Stimulated activated CD4-positive, alpha-beta T cell treated with anti-CD3 and anti-CD28 coated beads, Interleukin-15, amount 100 ng/mL, for 24 hours (primary cell): ENCODE data around the gene GSTA1.
"Not testable (repeated sequence)": the region's sequence is repeated elsewhere in the genome, so short reads cannot be mapped to it uniquely, and the experiment has no call there.

Experiments
- DNase-seq: peaks from one replicate; pipeline ENCODE4 v3.0.0-alpha.2; 2020

The GSTA1 gene

DNA sequence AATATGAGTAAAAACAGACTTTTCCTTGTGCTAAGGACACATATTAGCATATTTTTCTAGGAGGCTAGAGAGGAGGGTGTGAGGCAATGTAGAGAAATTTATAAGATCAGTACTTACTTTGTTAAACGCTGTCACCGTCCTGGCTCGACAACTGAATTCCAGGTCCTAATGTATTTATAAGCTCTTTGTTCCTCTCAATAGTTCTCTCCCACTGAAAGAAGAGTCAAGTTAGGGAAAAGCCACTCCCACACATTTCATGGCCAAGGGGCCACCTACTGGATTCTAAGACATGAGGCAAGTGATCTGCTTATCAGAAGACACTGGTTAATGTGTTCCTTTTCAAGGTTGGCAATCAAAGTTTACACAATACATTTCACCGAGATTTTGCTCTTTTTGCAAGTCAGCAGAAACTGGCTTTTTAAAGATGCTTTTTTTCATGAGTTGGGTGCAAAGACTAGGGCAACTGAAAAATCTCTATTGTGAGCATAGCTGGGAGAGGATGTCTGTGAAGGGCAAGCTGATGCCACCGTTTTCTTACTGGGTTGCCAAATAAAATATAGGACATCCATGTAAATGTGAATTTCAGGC, at the start of gene GSTA1:
GSTA1 (minus strand) TSS at position 149 of the 588 bp plus-strand sequence. CDS start 4,549 bp downstream, outside the sequence.
- not testable (repeated sequence) for DNase-seq

DNA sequence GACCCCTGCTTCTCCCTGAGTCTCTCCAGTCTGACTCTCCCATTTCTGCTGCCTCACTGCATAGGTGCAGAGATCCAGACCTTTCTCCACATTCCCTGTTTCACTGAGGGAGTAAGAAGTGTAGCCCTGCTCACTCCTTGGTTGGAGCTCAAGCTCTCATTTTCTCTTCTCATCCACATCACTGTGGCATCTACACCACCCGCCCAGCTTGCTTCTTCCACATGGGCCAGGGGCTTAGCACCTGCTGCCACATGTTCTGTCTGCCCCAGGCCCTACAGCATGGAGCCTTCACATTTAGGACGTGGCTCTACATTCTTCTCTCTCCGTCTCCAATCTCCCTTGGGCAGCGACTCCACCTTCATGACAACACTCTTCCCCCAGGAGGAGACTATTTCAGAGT, 45.5 kb upstream of the GSTA1 start:
- DNase-seq: no peak

DNA sequence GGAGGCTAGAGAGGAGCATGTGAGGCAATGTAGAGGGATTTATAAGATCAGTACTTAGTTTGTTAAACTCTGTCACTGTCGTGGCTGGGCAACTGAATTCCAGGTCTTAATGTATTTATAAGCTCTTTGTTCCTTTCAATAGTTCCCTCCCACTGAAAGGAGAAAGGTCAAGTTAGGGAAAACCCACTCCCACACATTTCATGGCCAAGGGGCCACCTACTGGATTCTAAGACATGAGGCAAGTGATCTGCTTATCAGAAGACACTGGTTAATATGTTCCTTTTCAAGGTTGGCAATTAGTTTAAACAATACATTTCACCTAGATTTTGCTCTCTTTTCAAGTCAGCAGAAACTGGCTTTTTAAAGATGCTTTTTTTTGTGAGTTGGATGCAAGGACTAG, 42.4 kb upstream of the GSTA1 start:
- DNase-seq: no peak

DNA sequence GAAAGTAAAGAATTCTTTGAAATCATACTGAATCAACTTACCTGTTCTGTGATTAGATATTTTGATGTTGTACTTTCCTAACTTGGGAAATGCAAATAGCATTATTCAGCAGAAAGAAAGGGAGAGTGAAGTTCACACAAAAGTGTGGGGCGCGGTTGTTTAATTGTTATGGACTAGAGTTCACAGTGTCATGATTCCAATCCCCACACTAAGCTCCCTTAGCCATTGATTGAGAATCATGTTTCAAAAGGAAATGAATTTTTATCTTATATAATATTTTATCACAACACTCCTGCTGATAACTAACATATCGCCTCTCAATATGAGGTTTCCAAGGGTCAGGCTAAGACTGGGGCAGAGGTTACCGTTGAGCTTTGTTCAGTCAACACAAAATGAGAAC, 40.0 kb upstream of the GSTA1 start:
- DNase-seq: no peak

DNA sequence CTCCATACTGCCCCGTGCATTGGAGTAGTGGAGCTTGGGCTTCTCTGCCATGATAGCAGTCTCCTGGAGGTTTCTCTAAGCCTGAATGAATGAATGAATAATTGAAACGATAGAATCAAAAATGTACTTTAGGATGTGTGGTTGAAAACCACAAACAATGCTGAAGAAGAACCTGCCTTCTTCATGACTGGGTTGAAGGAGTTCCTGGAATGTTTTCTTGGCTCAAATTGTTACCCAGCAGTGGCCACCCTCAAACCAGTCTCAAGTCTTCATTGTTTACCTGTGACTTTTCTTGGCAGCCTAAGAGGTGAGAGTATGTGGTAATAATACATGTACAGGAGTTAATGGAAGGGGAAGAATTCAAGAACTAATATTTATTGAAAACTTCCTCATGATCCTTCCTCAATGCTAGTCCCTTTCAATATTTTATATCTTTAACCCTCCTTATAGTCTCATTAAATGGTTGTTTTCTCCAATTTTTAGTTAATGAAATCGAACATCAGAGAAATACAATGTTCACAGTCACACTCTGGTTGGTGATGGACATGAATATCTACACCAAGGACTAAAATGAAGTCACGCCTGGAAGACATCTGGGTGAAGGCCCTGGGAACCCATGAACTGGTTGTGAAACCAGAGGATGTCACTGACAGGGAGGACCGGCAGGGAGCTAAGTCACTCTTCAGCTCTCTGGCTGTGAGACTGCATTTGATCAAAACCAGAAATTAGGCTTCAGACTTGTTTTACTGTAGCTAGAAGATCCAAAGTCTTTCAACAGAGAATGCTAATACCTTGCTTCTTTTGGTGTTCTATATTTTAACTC, 37.4 kb upstream of the GSTA1 start, which contains the start of gene GSTA5:
GSTA5 (minus strand) TSS at position 51 of the 823 bp plus-strand sequence.
- DNase-seq: no peak

DNA sequence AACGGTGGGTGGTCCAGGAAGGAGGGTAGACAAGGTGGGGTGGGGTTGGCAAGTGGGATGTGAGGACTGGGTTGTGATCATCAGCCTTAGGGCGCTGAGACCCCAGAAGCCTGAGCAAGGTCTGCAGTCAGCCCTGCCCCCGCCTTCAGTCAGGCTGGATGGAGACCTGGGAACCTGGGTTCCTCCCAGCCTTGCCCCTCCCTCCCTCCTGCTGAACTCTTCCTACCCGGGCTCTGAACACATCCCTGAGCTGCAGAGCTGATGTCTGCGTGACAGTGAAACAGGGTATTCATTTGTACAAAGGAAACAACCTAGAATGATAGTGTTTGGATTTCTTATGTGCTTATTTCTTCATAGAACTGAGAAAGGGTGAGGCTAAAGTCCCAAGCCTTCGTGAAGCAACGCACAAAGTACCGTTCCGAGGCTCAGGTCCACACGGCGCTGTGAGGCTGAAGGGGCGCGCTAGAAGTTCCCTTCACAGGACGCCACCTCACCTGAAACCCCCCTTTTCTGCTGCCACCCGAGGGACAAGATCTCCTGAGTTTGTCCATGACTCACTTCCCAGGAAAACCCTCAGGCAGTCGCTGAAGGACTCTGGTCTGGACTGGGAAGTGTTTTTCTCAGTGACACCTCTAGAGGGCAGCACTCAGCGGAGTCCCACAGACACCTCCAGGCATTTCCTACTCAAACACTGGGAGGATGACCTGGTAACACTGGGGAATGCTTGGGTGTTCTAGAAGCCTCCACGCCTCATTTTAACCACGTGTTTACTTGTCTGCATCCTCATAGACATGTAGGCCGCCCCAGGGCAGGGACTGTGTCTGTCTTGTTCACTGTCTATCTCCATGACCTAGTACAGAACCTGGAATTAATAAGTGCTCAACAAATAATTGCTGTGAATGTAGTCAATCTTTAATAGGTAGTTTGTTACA, 35.8 kb upstream of the GSTA1 start:
- peak; percentile 57 for DNase-seq

DNA sequence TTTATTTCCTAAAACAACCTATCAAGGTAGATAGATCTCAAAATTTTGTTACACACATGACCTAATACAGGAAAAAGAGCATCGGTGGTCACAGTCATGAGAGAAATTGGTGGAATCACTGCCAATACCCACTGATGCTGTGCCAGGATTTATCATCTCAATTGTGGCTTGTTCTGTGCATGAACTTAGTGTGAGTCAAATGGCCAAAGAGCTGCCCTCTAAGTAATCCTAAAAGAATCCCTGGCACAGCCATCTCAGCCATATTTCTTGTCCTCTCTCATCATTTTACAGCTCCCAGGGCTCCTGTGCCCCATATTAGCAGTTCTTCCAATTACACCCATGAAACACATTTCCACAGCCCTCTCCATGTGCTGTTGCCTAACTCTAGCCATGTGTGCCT, 30.9 kb upstream of the GSTA1 start:
- no peak for DNase-seq

DNA sequence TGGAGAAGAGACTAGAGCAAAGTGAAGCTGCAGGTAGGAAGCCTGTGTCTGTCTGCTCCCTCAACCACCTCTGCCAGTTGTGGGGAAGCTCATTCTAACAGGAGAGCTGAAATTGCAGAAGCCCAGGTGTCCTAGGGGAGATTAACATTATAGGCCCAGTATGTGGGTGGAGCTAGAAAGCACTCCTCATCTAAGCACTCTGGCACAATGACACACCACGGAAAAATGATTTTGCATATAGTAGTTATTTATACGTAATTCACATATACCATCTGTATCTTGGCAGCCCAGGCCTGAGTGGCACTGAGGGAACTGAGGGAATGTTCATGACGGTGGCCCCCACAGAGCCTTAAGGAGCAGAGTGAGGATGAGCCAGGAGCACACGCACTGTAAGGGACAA, 27.3 kb upstream of the GSTA1 start:
- DNase-seq: not testable (repeated sequence)

DNA sequence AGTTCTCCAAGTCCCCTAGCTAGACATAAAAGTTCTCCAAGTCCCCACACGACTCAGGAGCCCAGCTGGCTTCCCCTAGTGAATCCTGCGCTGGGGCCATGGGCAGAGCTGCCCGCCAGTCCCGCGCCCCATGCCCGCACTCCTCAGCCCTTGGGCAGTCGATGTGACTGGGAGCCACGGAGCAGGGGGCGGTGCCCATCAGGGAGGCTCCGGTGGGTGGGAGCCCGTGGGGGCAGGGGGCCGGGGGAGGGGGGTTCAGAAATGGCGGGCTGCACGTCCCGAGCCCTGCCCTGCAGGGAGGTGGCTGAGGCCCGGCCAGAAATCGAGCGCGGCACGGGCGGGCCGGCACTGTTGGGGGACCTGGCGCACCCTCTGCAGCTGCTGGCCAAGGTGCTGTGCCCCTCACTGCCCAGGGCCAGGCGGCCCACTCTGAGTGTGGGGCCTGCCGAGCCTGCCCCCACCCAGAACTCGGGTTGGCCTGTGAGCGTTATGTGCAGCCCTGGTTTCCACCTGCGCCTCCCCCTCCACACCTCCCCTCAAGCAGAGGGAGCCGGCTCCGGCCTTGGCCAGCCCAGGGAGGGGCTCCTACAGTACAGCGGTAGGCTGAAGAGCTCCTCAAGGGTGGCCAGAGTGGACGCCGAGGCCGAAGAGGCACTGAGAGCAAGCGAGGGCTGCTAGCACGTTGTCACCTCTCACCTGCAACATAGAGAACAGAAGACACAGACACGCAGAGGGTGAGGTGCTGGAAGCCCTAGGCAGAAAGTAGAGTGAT, 25.6 kb upstream of the GSTA1 start:
- DNase-seq: no peak

DNA sequence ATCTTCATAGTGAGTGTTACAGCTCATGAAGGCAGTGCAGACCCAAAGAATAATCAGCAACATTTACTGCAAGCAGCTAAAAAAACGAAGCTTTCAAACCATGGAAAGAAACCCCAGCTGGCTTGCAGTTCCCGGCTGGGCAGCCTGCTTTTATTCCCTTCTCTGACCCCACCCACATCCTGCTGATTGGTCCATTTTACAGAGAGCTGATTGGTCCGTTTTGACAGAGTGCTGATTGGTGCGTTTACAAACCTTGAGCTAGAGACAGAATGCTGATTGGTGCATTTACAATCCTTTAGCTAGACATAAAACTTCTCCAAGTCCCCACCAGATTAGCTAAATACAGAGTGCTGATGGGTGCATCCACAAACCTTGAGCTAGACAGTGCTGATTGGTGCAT, 25.0 kb upstream of the GSTA1 start:
- not testable (repeated sequence) for DNase-seq

DNA sequence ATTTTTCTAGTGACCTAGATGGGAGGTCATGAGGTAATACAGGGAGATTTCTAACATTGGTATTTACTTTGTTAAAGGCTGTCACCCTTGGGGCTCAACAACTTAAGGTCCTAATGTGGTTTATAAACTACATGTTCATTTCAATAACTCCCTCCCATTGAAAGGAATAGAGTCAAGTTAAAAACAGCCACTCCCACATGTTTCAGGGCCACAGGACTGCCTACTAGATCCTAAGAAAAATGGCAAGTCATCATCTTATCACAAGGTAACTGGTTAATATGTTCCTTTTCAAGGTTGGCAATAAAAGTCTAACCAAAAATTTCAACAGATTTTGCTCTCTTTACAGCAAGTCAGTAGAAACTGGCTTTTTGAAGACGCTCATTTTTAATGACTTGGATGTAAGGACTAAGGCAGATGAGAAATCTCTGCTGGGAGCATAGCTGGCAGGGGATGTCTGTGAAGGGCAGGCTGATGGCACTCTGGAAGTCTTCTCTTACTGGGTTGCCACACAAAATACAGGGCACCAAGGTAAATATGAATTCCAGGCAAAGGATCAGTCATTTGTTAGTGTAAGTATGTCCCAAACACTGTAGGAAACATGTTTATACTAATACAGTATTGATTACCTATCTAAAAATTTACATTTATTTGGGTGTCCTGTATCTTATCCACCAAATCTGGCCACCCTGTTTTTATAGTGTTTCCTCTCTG, 23.6 kb upstream of the GSTA1 start:
- not testable (repeated sequence) for DNase-seq

DNA sequence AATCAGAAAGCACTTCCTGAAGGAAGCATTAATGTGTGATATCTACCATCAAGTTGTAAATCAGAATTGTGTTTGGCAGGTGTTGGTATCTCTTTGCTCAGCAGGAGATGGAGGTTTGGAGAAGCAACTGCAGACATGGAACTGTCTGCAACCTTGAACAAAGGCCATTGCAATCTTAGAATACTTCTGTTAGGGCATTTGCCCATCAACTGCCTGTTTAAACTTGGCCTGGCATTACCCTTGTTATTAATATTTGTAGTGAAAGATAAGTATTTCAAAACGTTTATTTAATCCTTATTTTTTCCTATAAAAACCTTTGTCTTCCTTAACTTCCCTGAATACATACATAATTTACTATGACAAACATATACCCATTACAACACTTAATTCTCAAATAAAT, 22.9 kb upstream of the GSTA1 start:
- no peak for DNase-seq

DNA sequence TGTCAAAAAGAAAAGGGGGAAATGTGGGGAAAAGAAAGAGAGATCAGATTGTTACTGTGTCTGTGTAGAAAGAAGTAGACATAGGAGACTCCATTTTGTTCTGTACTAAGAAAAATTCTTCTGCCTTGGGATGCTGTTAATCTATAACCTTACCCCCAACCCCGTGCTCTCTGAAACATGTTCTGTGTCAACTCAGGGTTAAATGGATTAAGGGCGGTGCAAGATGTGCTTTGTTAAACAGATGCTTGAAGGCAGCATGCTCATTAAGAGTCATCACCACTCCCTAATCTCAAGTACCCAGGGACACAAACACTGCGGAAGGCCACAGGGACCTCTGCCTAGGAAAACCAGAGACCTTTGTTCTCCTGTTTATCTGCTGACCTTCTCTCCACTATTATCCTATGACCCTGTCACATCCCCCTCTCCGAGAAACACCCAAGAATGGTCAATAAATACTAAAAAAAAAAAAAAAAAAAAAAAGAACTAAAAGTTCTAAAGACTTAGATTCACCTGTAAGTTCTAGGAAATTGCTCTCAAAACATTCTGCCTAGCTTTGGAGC, 22.4 kb upstream of the GSTA1 start:
- not testable (repeated sequence) for DNase-seq

DNA sequence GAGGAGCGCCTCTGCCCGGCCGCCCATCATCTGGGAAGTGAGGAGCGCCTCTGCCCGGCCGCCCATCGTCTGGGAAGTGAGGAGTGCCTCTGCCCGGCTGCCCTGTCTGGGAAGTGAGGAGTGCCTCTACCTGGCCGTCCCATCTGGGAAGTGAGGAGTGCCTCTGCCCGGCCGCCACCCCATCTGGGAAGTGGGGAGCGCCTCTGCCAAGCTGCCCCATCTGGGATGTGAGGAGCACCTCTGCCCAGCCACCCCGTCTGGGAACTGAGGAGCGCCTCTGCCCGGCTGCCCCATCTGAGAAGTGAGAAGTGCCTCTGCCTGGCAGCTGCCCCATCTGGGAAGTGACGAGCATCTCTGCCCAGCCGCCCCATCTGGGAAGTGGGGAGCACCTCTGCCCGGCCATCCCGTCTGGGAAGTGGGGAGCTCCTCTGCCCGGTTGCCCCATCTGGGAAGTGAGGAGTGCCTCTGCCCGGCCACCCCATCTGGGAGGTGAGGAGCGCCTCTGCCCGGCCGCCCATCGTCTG, 21.7 kb upstream of the GSTA1 start:
- not testable (repeated sequence) for DNase-seq

DNA sequence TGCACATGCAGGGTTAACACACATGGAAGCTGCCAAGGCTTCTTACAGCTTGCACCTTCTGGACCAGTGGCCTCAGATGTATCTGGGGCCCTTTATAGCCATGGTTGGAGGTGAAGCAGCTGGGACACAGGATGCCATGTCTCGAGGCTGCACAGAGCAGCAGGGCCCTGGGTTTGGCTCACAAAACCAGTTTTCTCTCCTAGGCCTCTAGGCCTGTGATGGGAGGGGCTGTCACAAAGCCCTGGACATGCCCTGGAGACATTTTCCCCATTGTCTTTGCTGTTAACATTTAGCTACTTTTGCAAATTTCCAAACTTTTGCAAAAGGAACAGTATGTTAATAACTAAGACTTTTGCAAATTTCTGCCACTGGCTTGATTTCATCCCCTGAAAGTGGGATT, 18.2 kb upstream of the GSTA1 start:
- no peak for DNase-seq

DNA sequence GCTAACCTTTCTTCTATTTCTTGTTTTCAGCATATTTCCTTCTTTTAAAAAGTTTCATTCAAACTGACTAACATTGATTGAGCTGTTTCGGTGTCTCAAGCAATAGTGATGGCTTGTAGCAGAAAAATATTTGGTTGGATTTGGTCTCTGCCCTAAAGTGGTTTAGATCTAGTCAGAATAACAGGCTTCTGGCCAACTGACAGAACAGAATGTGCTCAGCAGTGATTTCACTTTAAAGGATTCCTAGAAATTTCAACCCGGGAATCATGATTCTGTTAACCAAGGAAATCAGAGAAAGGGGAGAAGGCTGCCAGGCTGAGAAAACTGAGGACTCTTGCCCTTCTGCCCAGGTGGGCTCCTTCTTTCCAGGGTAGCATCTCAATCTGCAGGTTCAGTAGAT, 16.6 kb upstream of the GSTA1 start:
- no peak for DNase-seq

DNA sequence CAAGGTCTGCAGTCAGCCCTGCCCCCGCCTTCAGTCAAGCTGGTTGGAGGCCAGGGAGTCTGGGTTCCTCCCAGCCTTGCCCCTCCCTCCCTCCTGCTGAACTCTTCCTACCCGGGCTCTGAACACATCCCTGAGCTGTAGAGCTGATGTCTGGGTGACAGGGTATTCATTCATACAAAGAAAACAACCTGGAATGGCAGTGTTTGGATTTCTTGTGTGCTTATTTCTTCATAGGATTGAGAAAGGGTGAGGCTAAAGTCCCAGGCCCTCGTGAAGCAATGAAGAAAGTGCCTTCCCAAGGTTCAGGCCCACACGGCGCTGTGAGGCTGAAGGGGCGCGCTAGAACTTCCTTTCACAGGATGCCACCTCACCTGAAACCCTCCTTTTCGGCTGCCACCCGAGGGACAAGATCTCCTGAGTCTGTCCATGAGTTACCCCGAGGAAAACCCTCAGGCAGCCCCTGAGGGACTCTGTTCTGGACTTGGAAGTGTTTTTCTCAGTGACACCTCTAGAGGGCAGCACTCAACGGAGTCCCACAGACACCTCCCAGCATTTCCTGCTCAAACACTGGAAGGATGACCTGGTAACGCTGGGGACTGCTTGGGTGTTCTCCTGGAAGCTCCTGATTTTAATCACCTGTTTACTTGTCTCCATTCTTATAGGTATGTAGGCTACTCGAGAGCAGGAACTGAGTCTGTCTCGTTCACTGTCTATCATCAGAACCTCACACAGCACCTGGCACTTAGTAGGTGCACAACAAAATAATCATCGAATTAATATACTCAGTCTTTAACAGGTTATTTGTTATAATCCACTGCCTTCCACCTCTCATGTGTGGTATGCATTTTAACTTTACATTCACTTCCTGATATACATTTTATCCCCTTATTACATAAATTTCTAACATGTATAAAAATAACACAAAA, 11.8 kb upstream of the GSTA1 start:
- DNase-seq: peak; percentile 62

DNA sequence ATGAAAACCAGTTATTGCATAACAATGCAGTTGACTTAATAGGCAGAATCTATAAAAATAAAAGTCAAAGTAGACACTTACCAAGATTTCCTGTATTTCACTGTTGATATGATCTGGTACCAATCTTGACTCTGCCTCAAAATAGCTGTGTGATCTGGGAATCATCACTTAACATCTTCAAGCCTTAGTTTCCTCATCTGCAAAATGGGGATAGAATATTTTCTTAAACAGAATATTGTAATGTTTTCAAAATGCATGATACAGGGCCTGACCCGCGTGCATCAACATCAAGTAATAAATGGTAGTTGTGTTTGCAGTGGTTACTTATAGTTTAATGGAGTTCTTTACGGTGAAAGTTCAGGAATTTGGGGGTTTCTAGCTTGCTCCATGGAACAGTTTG, 10.9 kb upstream of the GSTA1 start:
- DNase-seq: not testable (repeated sequence)

DNA sequence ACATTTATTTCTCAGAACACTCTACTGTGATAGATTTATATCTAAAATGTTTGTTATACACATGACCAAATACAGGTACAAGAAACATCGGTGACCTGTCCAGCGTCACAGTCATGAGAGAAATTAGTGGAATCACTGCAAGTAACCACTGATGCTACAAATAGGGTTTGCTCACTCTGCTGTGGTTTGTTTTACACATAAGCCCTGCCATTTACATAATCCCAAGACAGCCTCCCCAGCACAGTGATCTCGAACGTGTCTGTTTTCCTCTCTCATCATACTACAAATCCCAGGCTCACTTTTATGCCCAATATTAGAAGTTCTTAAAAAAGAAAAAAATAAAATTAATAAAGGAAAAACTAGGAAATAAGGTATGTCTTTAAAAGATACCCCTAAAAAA, 6.2 kb upstream of the GSTA1 start:
- not testable (repeated sequence) for DNase-seq

DNA sequence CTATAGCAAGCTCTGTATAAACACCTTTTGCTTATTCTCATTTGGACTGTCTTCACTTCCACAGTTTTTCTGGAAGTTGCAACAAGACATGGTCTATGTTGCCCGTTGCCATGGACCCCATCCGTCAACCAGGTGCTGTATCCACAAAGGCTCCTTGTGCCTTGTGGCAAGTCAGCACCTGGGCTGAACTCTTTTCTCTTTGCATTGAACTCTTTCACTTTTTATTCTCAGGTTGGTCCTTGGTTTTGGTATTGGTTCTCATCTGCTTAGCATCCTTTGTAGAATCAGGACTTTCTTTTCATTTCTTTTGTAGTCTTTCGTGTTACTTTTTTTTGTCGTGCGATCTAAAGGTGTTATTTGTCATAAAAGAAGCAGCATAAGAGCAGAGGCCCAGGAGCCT, 5.0 kb upstream of the GSTA1 start:
- no peak for DNase-seq
